SU-DHL-6 (cell line): ENCODE measurements around the gene ALPK1.

Source experiments
- H2AFZ ChIP-seq: fragments of 200-600 bp; sonication (generic); 2 replicates; pipeline ENCODE4 v1.6.1; 2014; ENCODE audit warnings: low read depth, mild to moderate bottlenecking, moderate library complexity, mixed read lengths, antibody characterized with exemption, low read length; ENCODE audit not compliant: severe bottlenecking
- H3F3A ChIP-seq: fragments of 200-600 bp; shearing (Covaris generic); 2 replicates; pipeline ENCODE4 v1.6.0; 2016; ENCODE audit warnings: antibody characterized with exemption, mild to moderate bottlenecking; ENCODE audit not compliant: insufficient read depth
- H3K27ac ChIP-seq: fragments of 200-600 bp; sonication (generic); 2 replicates; pipeline ENCODE4 v1.5.1; 2016; ENCODE audit warnings: low read depth, mild to moderate bottlenecking, low read length, moderate library complexity, mixed read lengths
- H3K27me3 ChIP-seq: fragments of 200-600 bp; sonication (generic), shearing (Covaris generic); 2 replicates; pipeline ENCODE4 v1.6.0; 2014; ENCODE audit warnings: mild to moderate bottlenecking, low read length
- H3K36me3 ChIP-seq: fragments of 200-600 bp; sonication (generic); 2 replicates; pipeline ENCODE4 v1.6.1; 2014; ENCODE audit warnings: mild to moderate bottlenecking, low read length, mixed read lengths
- H3K4me2 ChIP-seq: fragments of 300-600, 200-600 bp; shearing (Covaris generic), sonication (generic); 2 replicates; pipeline ENCODE4 v1.6.0; 2014; ENCODE audit warnings: low read length, low read depth, mild to moderate bottlenecking; ENCODE audit not compliant: poor library complexity, severe bottlenecking
- H3K4me3 ChIP-seq: fragments of 200-600 bp; sonication (generic); 2 replicates; pipeline ENCODE4 v1.5.1; 2014; ENCODE audit warnings: antibody characterized with exemption, low read length, mild to moderate bottlenecking, mixed read lengths; ENCODE audit not compliant: insufficient read depth, poor library complexity, severe bottlenecking
- H3K79me2 ChIP-seq: fragments of 200-600 bp; sonication (generic); 2 replicates; pipeline ENCODE4 v1.6.1; 2014; ENCODE audit warnings: mild to moderate bottlenecking, low read length, moderate library complexity; ENCODE audit not compliant: insufficient read depth
- H3K9ac ChIP-seq: fragments of 200-600 bp; sonication (generic); 2 replicates; pipeline ENCODE4 v1.7.0; 2014; ENCODE audit warnings: mild to moderate bottlenecking, low read length
- H3K9me2 ChIP-seq: fragments of 200-600 bp; sonication (generic); replicated peaks from 2 replicates; pipeline ENCODE4 v1.6.1; 2014; ENCODE audit warnings: low read length; ENCODE audit not compliant: insufficient read depth
- H3K9me3 ChIP-seq: fragments of 200-600 bp; sonication (generic); 2 replicates; pipeline ENCODE4 v1.6.1; 2014; ENCODE audit warnings: low read length, mixed read lengths; ENCODE audit not compliant: insufficient read depth
- H4K20me1 ChIP-seq: fragments of 200-600 bp; sonication (generic); 2 replicates; pipeline ENCODE4 v1.6.1; 2014; ENCODE audit warnings: low read depth, mild to moderate bottlenecking, antibody characterized with exemption, low read length, moderate library complexity, mixed read lengths
- EZH2phosphoT487 ChIP-seq: fragments of 200-600 bp; sonication (generic), shearing (Covaris generic); conservative IDR thresholded peaks from 2 replicates; pipeline ENCODE4 v1.6.1; 2018; ENCODE audit warnings: mild to moderate bottlenecking, antibody characterized with exemption, low read length, moderate library complexity, mixed read lengths
- TF ChIP-seq, protein P1 (sequence below): fragments of 200-600 bp; sonication (generic); IDR thresholded peaks from one replicate; pipeline ENCODE4 v1.5.1; 2017; ENCODE audit warnings: antibody characterized with exemption, mild to moderate bottlenecking, low read length, moderate library complexity; ENCODE audit not compliant: insufficient read depth, poor library complexity, severe bottlenecking

Gene ALPK1

DNA sequence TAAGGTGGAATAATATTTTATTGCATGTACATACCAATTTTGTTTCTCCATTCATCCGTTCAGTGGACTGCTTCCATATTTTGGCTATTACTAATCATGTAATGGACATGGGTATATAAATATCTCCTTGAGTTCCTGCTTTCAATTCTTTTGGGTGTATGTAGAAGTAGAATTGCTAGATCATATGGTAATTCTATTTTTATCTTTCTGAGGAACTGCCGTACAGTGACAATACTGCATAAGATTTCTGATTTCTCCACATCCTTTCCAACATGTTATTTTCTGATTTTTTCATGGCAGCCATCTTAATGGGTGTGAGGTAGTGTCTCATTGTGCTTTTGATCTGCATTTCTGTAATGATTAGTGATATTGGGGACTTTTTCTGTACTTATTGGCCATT is 19.2 kb downstream of the ALPK1 start:
- no peak overlapping the region for H3K4me3 ChIP-seq
- H4K20me1 ChIP-seq: no peaks in the 10 kb centered on the region
- H3K9ac ChIP-seq: no peak overlapping the region
- no peak overlapping the region for H3K27ac ChIP-seq
- no peak overlapping the region for H2AFZ ChIP-seq
- no peaks in the 10 kb centered on the region for H3K36me3 ChIP-seq
- no peaks in the 10 kb centered on the region for H3F3A ChIP-seq
- TF ChIP-seq EZH2phosphoT487: no peak
- TF ChIP-seq, protein P1, sequence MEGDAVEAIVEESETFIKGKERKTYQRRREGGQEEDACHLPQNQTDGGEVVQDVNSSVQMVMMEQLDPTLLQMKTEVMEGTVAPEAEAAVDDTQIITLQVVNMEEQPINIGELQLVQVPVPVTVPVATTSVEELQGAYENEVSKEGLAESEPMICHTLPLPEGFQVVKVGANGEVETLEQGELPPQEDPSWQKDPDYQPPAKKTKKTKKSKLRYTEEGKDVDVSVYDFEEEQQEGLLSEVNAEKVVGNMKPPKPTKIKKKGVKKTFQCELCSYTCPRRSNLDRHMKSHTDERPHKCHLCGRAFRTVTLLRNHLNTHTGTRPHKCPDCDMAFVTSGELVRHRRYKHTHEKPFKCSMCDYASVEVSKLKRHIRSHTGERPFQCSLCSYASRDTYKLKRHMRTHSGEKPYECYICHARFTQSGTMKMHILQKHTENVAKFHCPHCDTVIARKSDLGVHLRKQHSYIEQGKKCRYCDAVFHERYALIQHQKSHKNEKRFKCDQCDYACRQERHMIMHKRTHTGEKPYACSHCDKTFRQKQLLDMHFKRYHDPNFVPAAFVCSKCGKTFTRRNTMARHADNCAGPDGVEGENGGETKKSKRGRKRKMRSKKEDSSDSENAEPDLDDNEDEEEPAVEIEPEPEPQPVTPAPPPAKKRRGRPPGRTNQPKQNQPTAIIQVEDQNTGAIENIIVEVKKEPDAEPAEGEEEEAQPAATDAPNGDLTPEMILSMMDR: no peak
- no peaks in the 10 kb centered on the region for H3K9me2 ChIP-seq
- H3K9me3 ChIP-seq: no peaks in the 10 kb centered on the region
- no peaks in the 10 kb centered on the region for H3K27me3 ChIP-seq
- H3K79me2 ChIP-seq: no peaks in the 10 kb centered on the region
- H3K4me2 ChIP-seq: no peak overlapping the region

DNA sequence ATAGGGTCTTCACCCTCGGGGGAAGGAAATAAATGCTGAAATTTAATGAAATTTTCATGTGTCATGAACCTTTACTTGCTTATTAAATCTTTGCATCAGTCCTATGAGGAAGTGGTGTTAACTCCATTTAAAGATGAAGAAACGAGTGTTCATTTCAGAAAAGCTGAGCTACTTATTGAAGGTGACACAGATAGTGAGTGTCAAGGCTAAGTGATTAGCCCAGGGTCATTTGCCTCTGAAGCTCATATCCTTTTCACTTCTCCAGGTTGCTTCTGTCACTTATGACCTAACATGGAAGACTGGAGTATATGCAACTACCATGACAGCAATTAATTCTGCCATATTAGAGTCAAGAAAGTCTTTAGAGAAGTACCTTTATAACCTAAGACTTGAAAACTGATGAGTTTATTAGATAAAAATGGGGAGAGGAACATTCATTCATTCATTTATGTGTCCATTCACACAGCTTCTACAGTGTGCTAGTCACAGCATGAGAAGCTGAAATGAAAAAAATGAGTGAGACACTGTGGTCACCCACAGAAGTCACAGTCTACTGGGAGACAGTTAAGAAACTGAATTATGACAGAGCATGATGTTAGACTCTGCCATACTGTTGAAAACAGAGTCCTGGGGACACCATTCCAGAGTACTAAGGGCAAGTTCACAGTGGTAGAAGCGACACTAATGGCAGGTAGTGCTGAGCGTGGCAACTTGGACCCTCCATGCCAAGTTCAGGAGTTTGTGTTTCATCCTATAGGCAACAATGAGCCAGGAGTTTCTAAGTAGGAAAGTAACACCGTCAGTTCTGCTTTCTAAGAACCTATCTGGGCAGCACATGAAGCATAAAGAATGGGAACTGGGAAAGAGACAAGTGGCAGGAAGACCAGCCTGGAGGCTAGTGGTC is 21.3 kb downstream of the ALPK1 start:
- no peak overlapping the region for H3K27ac ChIP-seq
- H4K20me1 ChIP-seq: no peaks in the 10 kb centered on the region
- H3K4me2 ChIP-seq: no peak overlapping the region
- no peak for TF ChIP-seq EZH2phosphoT487
- TF ChIP-seq, protein P1: no peak
- H3K9me2 ChIP-seq: no peaks in the 10 kb centered on the region
- H3K9me3 ChIP-seq: no peaks in the 10 kb centered on the region
- H2AFZ ChIP-seq: no peak overlapping the region
- H3K27me3 ChIP-seq: no peaks in the 10 kb centered on the region
- no peaks in the 10 kb centered on the region for H3F3A ChIP-seq
- H3K36me3 ChIP-seq: no peaks in the 10 kb centered on the region
- no peak overlapping the region for H3K9ac ChIP-seq
- no peak overlapping the region for H3K4me3 ChIP-seq
- no peaks in the 10 kb centered on the region for H3K79me2 ChIP-seq

DNA sequence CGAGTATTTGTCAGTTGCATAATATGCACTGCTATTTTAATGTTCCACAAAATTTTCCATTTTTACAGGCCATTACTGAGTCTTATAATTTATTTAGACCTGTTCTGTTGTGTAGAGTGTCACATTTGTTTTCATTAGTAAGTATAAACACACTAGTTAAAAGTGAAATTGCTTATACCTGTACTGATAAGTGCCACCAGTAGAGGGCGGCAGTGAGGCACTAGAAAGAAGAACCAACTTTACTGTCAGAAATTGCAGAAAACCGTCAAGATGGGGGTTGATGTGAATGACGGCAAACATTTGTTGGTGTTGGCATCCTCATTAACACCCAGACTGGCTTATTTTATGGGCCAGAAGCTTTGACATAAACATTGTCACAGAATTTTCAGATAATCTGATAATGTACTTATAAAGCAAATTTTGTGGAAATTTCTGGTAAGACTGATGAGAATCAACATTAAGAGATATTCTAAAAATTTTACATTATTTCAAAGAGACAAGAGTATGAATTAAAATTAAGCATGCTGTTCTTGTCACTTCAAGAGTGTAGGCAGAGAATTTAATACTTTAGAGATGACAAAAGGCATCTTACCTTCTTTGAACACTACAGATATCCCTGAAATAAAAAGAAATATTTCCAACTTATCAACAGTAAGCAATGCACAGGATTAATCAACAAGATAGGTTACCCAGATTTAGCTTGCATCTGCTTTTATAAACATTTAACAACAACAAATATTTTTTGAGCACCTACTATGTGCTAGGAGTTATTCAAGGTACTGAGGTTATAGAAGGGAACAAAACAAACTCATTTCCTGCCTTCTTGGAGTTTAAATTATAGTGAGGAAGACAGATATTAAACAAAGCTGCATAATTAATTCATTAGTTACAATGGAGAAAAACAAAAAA is 24.9 kb downstream of the ALPK1 start:
- Histone ChIP-seq H2AFZ (no peak overlapping the region), H3F3A (no peaks in the 10 kb centered on the region), H3K9ac (no peak overlapping the region), H3K36me3 (no peaks in the 10 kb centered on the region), H4K20me1 (no peaks in the 10 kb centered on the region), H3K9me2 (no peaks in the 10 kb centered on the region), H3K79me2 (no peaks in the 10 kb centered on the region), H3K27me3 (no peaks in the 10 kb centered on the region), H3K4me3 (no peak overlapping the region), H3K4me2 (peak overlapping the region; percentile 14), H3K9me3 (no peaks in the 10 kb centered on the region), H3K27ac (no peak overlapping the region)
- TF ChIP-seq, protein P1: peak; percentile 59
- no peak for TF ChIP-seq EZH2phosphoT487
